ENCODE results near the gene TRIM34.
"Not testable (repeated sequence)": the region's sequence is repeated elsewhere in the genome, so short reads cannot be mapped to it uniquely, and the experiment has no call there.

Gene TRIM34

GRCh38 chr11:5686426-5686825 is 61.6 kb downstream of the TRIM34 start:
- H2AFZ ChIP-seq: no peak overlapping the region
- no peak overlapping the region for H3K9ac ChIP-seq
- H3K27me3 ChIP-seq (ENCODE audit: control insufficient read depth, insufficient read depth, low read length): no peaks in the 10 kb centered on the region
- no peaks in the 10 kb centered on the region for H3K36me3 ChIP-seq (ENCODE audit: control insufficient read depth, insufficient read depth, low read length)
- no peak overlapping the region for H3K27ac ChIP-seq
- TF ChIP-seq CTCF (IDR thresholded peaks at IDR 0.05): no peak
- H3K4me1 ChIP-seq: no peaks in the 10 kb centered on the region
- H3K4me3 ChIP-seq (ENCODE audit: low read depth, low read length): no peak overlapping the region
- H3K79me2 ChIP-seq: no peaks in the 10 kb centered on the region
- H3K9me3 ChIP-seq (ENCODE audit: control insufficient read depth, low read length): no peaks in the 10 kb centered on the region
- H3K4me2 ChIP-seq (ENCODE audit: low read length): no peak overlapping the region

GRCh38 chr11:5688482-5688881 is 63.7 kb downstream of the TRIM34 start:
- no peaks in the 10 kb centered on the region for H3K79me2 ChIP-seq
- no peak overlapping the region for H3K4me2 ChIP-seq (ENCODE audit: low read length)
- H2AFZ ChIP-seq: no peak overlapping the region
- H3K36me3 ChIP-seq (ENCODE audit: control insufficient read depth, insufficient read depth, low read length): no peaks in the 10 kb centered on the region
- H3K4me1 ChIP-seq: no peaks in the 10 kb centered on the region
- H3K9ac ChIP-seq: no peak overlapping the region
- no peaks in the 10 kb centered on the region for H3K9me3 ChIP-seq (ENCODE audit: control insufficient read depth, low read length)
- peak overlapping the region; percentile 68 for H3K27ac ChIP-seq
- no peak for TF ChIP-seq CTCF (IDR thresholded peaks at IDR 0.05)
- H3K4me3 ChIP-seq (ENCODE audit: low read depth, low read length): no peak overlapping the region
- no peaks in the 10 kb centered on the region for H3K27me3 ChIP-seq (ENCODE audit: control insufficient read depth, insufficient read depth, low read length)

GRCh38 chr11:5689551-5689983 is 64.8 kb downstream of the TRIM34 start, which contains the start of gene TRIM22:
TSS of gene TRIM22 (plus strand) at chr11:5689790. CDS start at chr11:5696233, 6,443 bp downstream.
- Histone ChIP-seq H3K27ac (peak within 1 kb of the TSS; percentile 68), H3K4me3 (ENCODE audit: low read depth, low read length) (peak within 1 kb of the TSS; percentile 47), H3K79me2 (no peaks in the 10 kb centered on the region), H3K9me3 (ENCODE audit: control insufficient read depth, low read length) (no peaks in the 10 kb centered on the region), H3K36me3 (ENCODE audit: control insufficient read depth, insufficient read depth, low read length) (no peaks in the 10 kb centered on the region), H3K4me2 (ENCODE audit: low read length) (no peak within 1 kb of the TSS), H2AFZ (peak within 1 kb of the TSS; percentile 19), H3K4me1 (no peaks in the 10 kb centered on the region), H3K9ac (no peak within 1 kb of the TSS), H3K27me3 (ENCODE audit: control insufficient read depth, insufficient read depth, low read length) (no peaks in the 10 kb centered on the region)
- no peak for TF ChIP-seq CTCF (IDR thresholded peaks at IDR 0.05)

GRCh38 chr11:5690216-5690615 is 65.4 kb downstream of the TRIM34 start:
- TF ChIP-seq CTCF (IDR thresholded peaks at IDR 0.05): no peak
- Histone ChIP-seq H3K4me3 (ENCODE audit: low read depth, low read length) (peak overlapping the region; percentile 47), H3K36me3 (ENCODE audit: control insufficient read depth, insufficient read depth, low read length) (no peaks in the 10 kb centered on the region), H3K4me2 (ENCODE audit: low read length) (no peak overlapping the region), H3K27ac (peak overlapping the region; percentile 68), H2AFZ (no peak overlapping the region), H3K4me1 (no peaks in the 10 kb centered on the region), H3K9ac (no peak overlapping the region), H3K9me3 (ENCODE audit: control insufficient read depth, low read length) (no peaks in the 10 kb centered on the region), H3K79me2 (no peaks in the 10 kb centered on the region), H3K27me3 (ENCODE audit: control insufficient read depth, insufficient read depth, low read length) (no peaks in the 10 kb centered on the region)

- Histone ChIP-seq H3K27ac (peak overlapping the region; percentile 68), H3K27me3 (ENCODE audit: control insufficient read depth, insufficient read depth, low read length) (no peaks in the 10 kb centered on the region), H3K4me1 (no peaks in the 10 kb centered on the region), H2AFZ (no peak overlapping the region), H3K9ac (no peak overlapping the region), H3K79me2 (no peaks in the 10 kb centered on the region), H3K9me3 (ENCODE audit: control insufficient read depth, low read length) (no peaks in the 10 kb centered on the region), H3K4me2 (ENCODE audit: low read length) (no peak overlapping the region), H3K36me3 (ENCODE audit: control insufficient read depth, insufficient read depth, low read length) (no peaks in the 10 kb centered on the region), H3K4me3 (ENCODE audit: low read depth, low read length) (peak overlapping the region; percentile 47)
- TF ChIP-seq CTCF (IDR thresholded peaks at IDR 0.05): no peak
Measured at GRCh38 chr11:5690736-5691135, 65.9 kb downstream of the TRIM34 start.

- not testable (repeated sequence) for H2AFZ ChIP-seq; H3K36me3 ChIP-seq (ENCODE audit: control insufficient read depth, insufficient read depth, low read length); H3K79me2 ChIP-seq; H3K4me3 ChIP-seq (ENCODE audit: low read depth, low read length); H3K9me3 ChIP-seq (ENCODE audit: control insufficient read depth, low read length); H3K9ac ChIP-seq; H3K27ac ChIP-seq; H3K27me3 ChIP-seq (ENCODE audit: control insufficient read depth, insufficient read depth, low read length); H3K4me2 ChIP-seq (ENCODE audit: low read length); H3K4me1 ChIP-seq
Measured at GRCh38 chr11:5691238-5691963, 66.6 kb downstream of the TRIM34 start.

Measured in parathyroid adenoma (tissue), 2 donors.